Measurements from ENCODE around the gene ARVCF.

DNA sequence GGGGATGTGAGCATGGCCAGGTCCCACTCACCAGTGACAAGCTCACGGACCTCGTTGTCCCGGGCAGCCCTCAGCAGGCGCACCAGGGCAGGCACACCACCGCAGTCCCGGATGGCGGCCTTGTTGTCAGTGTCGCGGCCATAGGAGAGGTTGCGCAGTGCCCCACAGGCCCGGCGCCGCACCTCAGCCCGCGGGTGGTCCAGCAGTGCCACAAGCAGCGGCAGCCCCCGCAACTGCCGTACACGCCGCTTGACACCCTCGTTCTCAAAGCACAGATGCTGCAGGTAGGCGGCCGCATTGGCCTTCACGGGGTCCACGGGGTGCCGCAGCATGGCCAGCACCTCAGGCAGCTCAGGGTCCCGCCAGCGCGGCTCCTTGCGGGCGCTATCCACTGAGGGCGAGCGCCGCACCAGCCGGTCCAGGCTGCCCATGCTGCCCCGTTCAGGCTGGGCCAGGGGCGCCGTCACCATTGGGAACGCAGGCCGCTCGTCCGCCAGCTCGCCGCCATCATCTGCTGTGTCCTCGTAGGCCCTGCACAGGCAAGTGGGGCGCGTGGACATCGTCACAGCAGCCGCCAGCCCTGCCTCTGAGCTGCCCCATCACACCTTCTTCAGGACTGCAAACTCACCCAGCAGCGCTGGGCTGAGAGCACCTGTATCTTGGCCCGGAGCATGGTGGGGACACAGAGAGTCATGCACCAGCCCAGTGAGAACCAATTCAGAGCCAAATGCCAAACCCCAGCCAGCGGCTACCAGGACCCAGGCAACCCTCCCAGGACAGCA, 36.7 kb downstream of the ARVCF start:
- no peak for TF ChIP-seq POLR2AphosphoS5 (IDR thresholded peaks at IDR 0.05)
- TF ChIP-seq, protein P1, sequence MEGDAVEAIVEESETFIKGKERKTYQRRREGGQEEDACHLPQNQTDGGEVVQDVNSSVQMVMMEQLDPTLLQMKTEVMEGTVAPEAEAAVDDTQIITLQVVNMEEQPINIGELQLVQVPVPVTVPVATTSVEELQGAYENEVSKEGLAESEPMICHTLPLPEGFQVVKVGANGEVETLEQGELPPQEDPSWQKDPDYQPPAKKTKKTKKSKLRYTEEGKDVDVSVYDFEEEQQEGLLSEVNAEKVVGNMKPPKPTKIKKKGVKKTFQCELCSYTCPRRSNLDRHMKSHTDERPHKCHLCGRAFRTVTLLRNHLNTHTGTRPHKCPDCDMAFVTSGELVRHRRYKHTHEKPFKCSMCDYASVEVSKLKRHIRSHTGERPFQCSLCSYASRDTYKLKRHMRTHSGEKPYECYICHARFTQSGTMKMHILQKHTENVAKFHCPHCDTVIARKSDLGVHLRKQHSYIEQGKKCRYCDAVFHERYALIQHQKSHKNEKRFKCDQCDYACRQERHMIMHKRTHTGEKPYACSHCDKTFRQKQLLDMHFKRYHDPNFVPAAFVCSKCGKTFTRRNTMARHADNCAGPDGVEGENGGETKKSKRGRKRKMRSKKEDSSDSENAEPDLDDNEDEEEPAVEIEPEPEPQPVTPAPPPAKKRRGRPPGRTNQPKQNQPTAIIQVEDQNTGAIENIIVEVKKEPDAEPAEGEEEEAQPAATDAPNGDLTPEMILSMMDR (IDR thresholded peaks at IDR 0.05), result no peak

Measured in gastroesophageal sphincter (tissue), 3 donors.